HepG2 (cell line): ENCODE measurements around the gene CTDSP2. TPM values are rescaled to one million over a fixed set of nuclear protein-coding genes. Genes with fewer than 3 reads are reported as not detected.

ENCODE experiments used
- AKNA ChIP-seq: sonication (generic); formaldehyde crosslinking; IDR thresholded peaks from 2 replicates; pipeline ENCODE4 v1.4.0; 2020; ENCODE audit warnings: missing genetic modification reagents, borderline replicate concordance
- KIAA2018 ChIP-seq: sonication (generic); formaldehyde crosslinking; IDR thresholded peaks from 2 replicates; pipeline ENCODE4 v1.5.0; 2020; ENCODE audit warnings: mild to moderate bottlenecking, missing genetic modification reagents, borderline replicate concordance
- NR1H2 ChIP-seq: sonication (generic); formaldehyde crosslinking; IDR thresholded peaks from 2 replicates; pipeline ENCODE4 v1.8.1; 2022; ENCODE audit warnings: low read depth, missing genetic modification reagents, borderline replicate concordance
- PRDM15 ChIP-seq: sonication (generic); formaldehyde crosslinking; IDR thresholded peaks from 2 replicates; pipeline ENCODE4 v1.4.0; 2020; ENCODE audit warnings: missing genetic modification reagents
- ZBTB7A ChIP-seq: sonication (generic); formaldehyde crosslinking; IDR thresholded peaks from 2 replicates; pipeline ENCODE4 v1.8.0; 2022; ENCODE audit warnings: mild to moderate bottlenecking, missing genetic modification reagents
- ZFAT ChIP-seq: sonication (generic); formaldehyde crosslinking; conservative IDR thresholded peaks from 2 replicates; pipeline ENCODE4 v1.8.1; 2023; ENCODE audit warnings: missing genetic modification reagents, inconsistent platforms
- polyA plus RNA-seq, 8 experiments: library from polyadenylated mRNA; depleted of rRNA in 3 of 8; stranded (reverse) in 7 of 8; unstranded in 1 of 8; fragments of >200 nt; fragmentation: Illumina TruSeq in 4 of 8; extraction: Trizol in 4 of 8; gene quantifications; 2 replicates each; pipeline versions ENCODE4 v1.2.1 to v1.2.3, GENCODE V29; 2011 to 2016; ENCODE audit warnings: low read depth in 4 of 8, missing spikeins in 1 of 8, mixed read lengths in 1 of 8; ENCODE audit not compliant: insufficient read depth in 1 of 8
- total RNA-seq, 5 experiments: library from RNA; depleted of rRNA; stranded (reverse); fragments of >200 nt; fragmentation: Illumina TruSeq; extraction: Trizol; gene quantifications; 2 replicates each; pipeline ENCODE4 v1.2.3, GENCODE V29; 2016; ENCODE audit warnings: low read depth in 1 of 5
- TF ChIP-seq, protein P1 (sequence below): sonication (generic); formaldehyde crosslinking; IDR thresholded peaks from 2 replicates; pipeline ENCODE4 v1.9.0; 2021; ENCODE audit warnings: missing genetic modification reagents, borderline replicate concordance

Gene CTDSP2
- total and polyA plus RNA-seq, 2 of the 13 experiments (the other 11 are each of a cell fraction or from before 2014, with no cell fraction given) = 38.1 to 82.5 TPM

DNA sequence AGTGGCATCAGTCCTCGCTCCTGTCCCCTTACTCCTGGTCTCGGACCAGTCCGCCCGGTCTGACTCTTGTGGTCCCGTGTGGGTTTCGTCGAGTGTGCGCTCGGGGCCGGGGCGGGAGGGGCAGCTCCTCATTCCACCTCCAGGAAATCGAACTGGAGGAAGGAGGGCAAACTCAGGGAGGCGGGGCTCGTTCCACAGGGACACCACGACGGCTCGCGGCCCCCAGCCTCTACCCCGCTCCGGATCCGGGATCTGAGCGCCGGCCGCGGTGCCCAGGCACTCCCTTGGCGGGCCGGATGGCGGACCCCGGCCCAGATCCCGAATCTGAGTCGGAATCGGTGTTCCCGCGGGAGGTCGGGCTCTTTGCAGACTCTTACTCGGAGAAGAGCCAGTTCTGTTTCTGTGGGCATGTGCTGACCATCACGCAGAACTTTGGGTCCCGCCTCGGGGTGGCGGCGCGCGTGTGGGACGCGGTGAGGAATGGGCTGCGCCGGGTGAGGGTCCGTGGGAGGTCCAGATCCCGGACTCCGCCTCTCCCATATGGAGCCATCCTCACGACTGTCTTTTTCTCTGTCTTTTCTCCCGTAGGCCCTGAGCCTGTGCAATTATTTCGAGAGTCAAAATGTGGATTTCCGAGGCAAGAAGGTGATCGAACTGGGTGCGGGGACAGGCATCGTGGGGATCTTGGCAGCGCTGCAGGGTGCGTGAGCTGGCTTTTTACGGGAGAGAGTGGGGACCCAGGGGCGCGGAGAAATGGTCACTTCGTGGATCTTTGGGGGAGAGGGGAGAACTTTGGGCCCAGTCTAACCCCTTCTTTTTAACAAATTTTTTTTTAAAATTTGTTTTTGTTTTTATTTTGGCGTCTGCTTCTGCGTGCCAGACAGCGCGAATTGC is 73.9 kb downstream of the CTDSP2 start, which contains the start of gene EEF1AKMT3 (continued):
- TF ChIP-seq PRDM15 (CRISPR knock-in tag) = peak; percentile 71; the same call in 1 of the 2 replicates
- TF ChIP-seq, protein P1, sequence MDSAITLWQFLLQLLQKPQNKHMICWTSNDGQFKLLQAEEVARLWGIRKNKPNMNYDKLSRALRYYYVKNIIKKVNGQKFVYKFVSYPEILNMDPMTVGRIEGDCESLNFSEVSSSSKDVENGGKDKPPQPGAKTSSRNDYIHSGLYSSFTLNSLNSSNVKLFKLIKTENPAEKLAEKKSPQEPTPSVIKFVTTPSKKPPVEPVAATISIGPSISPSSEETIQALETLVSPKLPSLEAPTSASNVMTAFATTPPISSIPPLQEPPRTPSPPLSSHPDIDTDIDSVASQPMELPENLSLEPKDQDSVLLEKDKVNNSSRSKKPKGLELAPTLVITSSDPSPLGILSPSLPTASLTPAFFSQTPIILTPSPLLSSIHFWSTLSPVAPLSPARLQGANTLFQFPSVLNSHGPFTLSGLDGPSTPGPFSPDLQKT = peak; percentile 25; the same call in 1 of the 2 replicates
- TF ChIP-seq ZFAT (CRISPR knock-in tag) = no peak
- TF ChIP-seq KIAA2018 = no peak
- no peak for TF ChIP-seq AKNA (CRISPR knock-in tag)
- TF ChIP-seq ZBTB7A (CRISPR knock-in tag) = no peak
- no peak for TF ChIP-seq NR1H2 (CRISPR knock-in tag)
